ENCODE data around the gene NR3C2. TPM values are rescaled to one million over a fixed set of nuclear protein-coding genes. Genes with fewer than 3 reads are reported as not detected.

The NR3C2 gene
- total RNA-seq, 2 donors from 2014 or later, result 14.6 to 17.4 TPM

GRCh38 chr4:148375584-148375983 lies 66.6 kb downstream of the NR3C2 start:
- TF ChIP-seq POLR2A (IDR thresholded peaks at IDR 0.05), result no peak
- TF ChIP-seq CTCF (IDR thresholded peaks at IDR 0.05), result no peak
- TF ChIP-seq POLR2AphosphoS5 (IDR thresholded peaks at IDR 0.05), result no peak
- H3K4me3 ChIP-seq, result peak overlapping the region in 1 of 2 donors; percentile 9
- no peak for DNase-seq (ENCODE audit: low spot score)
- no peaks in the 10 kb centered on the region for H3K4me1 ChIP-seq (replicated peaks)
- H3K9me3 ChIP-seq, result no peaks in the 10 kb centered on the region
- H3K27me3 ChIP-seq (replicated peaks; ENCODE audit: insufficient read depth), result no peaks in the 10 kb centered on the region
- H3K36me3 ChIP-seq, result no peaks in the 10 kb centered on the region
- no peak overlapping the region for H3K27ac ChIP-seq
- 74% methylated on average over 3 of the region's 3 CpGs for WGBS
- intact Hi-C loops (cut with DNase I), result no loop called here

GRCh38 chr4:148373093-148373492 lies 69.1 kb downstream of the NR3C2 start:
- H3K9me3 ChIP-seq, result no peaks in the 10 kb centered on the region
- H3K4me3 ChIP-seq, result no peak overlapping the region
- no peak overlapping the region for H3K27ac ChIP-seq
- 90% methylated on average over 1 of the region's 1 CpG for WGBS
- no peak for TF ChIP-seq POLR2AphosphoS5 (IDR thresholded peaks at IDR 0.05)
- no peak for TF ChIP-seq POLR2A (IDR thresholded peaks at IDR 0.05)
- TF ChIP-seq CTCF (IDR thresholded peaks at IDR 0.05), result no peak
- H3K27me3 ChIP-seq (replicated peaks; ENCODE audit: insufficient read depth), result no peaks in the 10 kb centered on the region
- no peaks in the 10 kb centered on the region for H3K36me3 ChIP-seq
- H3K4me1 ChIP-seq (replicated peaks), result no peaks in the 10 kb centered on the region
- no peak for DNase-seq (ENCODE audit: low spot score)
- intact Hi-C loops (cut with DNase I), result no loop called here

- H3K9me3 ChIP-seq, result no peaks in the 10 kb centered on the region
- H3K4me1 ChIP-seq (replicated peaks), result no peaks in the 10 kb centered on the region
- intact Hi-C loops (cut with DNase I), result no loop called here
- no peaks in the 10 kb centered on the region for H3K27me3 ChIP-seq (replicated peaks; ENCODE audit: insufficient read depth)
- no peak overlapping the region for H3K4me3 ChIP-seq
- no peak for DNase-seq (ENCODE audit: low spot score)
- 96% methylated on average over 3 of the region's 3 CpGs for WGBS
- H3K27ac ChIP-seq, result no peak overlapping the region
- no peaks in the 10 kb centered on the region for H3K36me3 ChIP-seq
- no peak for TF ChIP-seq POLR2A (IDR thresholded peaks at IDR 0.05)
- no peak for TF ChIP-seq CTCF (IDR thresholded peaks at IDR 0.05)
- no peak for TF ChIP-seq POLR2AphosphoS5 (IDR thresholded peaks at IDR 0.05)
These were observed 72.3 kb downstream of the NR3C2 start for GRCh38 chr4:148369919-148370318.

GRCh38 chr4:148367756-148368155 lies 74.5 kb downstream of the NR3C2 start:
- H3K4me1 ChIP-seq (replicated peaks), result no peaks in the 10 kb centered on the region
- intact Hi-C loops (cut with DNase I), result no loop called here
- DNase-seq (ENCODE audit: low spot score), result no peak
- H3K27me3 ChIP-seq (replicated peaks; ENCODE audit: insufficient read depth), result no peaks in the 10 kb centered on the region
- no peaks in the 10 kb centered on the region for H3K9me3 ChIP-seq
- no peak overlapping the region for H3K4me3 ChIP-seq
- WGBS, result 92% methylated on average over 4 of the region's 4 CpGs
- TF ChIP-seq CTCF (IDR thresholded peaks at IDR 0.05) (no peak), POLR2AphosphoS5 (IDR thresholded peaks at IDR 0.05) (no peak), POLR2A (IDR thresholded peaks at IDR 0.05) (no peak)
- no peaks in the 10 kb centered on the region for H3K36me3 ChIP-seq
- H3K27ac ChIP-seq, result no peak overlapping the region

GRCh38 chr4:148366251-148366650 lies 76.0 kb downstream of the NR3C2 start:
- H3K4me3 ChIP-seq, result no peak overlapping the region
- no peak for DNase-seq (ENCODE audit: low spot score)
- no peaks in the 10 kb centered on the region for H3K9me3 ChIP-seq
- no peak overlapping the region for H3K27ac ChIP-seq
- intact Hi-C loops (cut with DNase I), result no loop called here
- H3K36me3 ChIP-seq, result no peaks in the 10 kb centered on the region
- H3K4me1 ChIP-seq (replicated peaks), result no peaks in the 10 kb centered on the region
- no peaks in the 10 kb centered on the region for H3K27me3 ChIP-seq (replicated peaks; ENCODE audit: insufficient read depth)
- TF ChIP-seq POLR2AphosphoS5 (IDR thresholded peaks at IDR 0.05), result no peak
- no peak for TF ChIP-seq CTCF (IDR thresholded peaks at IDR 0.05)
- TF ChIP-seq POLR2A (IDR thresholded peaks at IDR 0.05), result no peak

Measured in prostate gland (tissue), 2 donors.